Breast epithelium (tissue), 3 donors: ENCODE results near the gene RAPGEF1.

Experiments
- POLR2AphosphoS5 ChIP-seq, 3 donors: sonication (generic); formaldehyde crosslinking; IDR thresholded peaks; one replicate each; pipeline ENCODE4 v1.6.1; 2017; ENCODE audit warnings: antibody characterized with exemption in 3 of 3
- TF ChIP-seq, protein P1 (sequence below), 3 donors: fragments of 450-650 bp; IDR thresholded peaks; one replicate each; pipeline ENCODE4 v1.5.1; 2016 to 2017; ENCODE audit warnings: antibody characterized with exemption in 3 of 3, mild to moderate bottlenecking in 3 of 3, moderate library complexity in 3 of 3

DNA sequence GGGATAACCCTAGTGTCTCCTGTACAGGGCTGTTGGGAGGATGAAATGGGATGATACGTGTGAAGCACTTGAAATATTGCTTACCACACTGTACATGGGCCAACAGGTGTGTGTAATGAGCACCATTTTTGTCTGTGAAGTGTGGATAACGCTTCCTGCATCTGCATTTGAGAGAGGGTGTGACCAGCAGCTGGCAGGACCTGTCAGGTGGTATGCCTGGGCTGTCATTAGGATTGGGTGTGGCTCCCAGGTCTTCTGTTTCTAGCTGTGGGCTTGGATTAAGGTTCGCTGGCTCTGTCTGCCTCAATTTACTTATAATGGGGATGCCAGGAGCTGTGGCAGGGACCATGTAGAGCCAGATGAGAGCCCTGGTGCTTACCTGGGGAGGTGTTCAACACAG lies 120.2 kb downstream of the RAPGEF1 start:
- TF ChIP-seq, protein P1, sequence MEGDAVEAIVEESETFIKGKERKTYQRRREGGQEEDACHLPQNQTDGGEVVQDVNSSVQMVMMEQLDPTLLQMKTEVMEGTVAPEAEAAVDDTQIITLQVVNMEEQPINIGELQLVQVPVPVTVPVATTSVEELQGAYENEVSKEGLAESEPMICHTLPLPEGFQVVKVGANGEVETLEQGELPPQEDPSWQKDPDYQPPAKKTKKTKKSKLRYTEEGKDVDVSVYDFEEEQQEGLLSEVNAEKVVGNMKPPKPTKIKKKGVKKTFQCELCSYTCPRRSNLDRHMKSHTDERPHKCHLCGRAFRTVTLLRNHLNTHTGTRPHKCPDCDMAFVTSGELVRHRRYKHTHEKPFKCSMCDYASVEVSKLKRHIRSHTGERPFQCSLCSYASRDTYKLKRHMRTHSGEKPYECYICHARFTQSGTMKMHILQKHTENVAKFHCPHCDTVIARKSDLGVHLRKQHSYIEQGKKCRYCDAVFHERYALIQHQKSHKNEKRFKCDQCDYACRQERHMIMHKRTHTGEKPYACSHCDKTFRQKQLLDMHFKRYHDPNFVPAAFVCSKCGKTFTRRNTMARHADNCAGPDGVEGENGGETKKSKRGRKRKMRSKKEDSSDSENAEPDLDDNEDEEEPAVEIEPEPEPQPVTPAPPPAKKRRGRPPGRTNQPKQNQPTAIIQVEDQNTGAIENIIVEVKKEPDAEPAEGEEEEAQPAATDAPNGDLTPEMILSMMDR (IDR thresholded peaks at IDR 0.05): no peak
- no peak for TF ChIP-seq POLR2AphosphoS5 (IDR thresholded peaks at IDR 0.05)
